Panc1 (cell line): ENCODE results near the gene PPM1K.

Source experiments
- POLR2AphosphoS5 ChIP-seq: IDR thresholded peaks from 2 replicates; pipeline ENCODE4 v1.6.1; 2012; ENCODE audit warnings: mild to moderate bottlenecking, low read depth, low read length, moderate library complexity
- SIN3A ChIP-seq: IDR thresholded peaks from 2 replicates; pipeline ENCODE4 v1.6.1; 2012; ENCODE audit warnings: low read depth, mild to moderate bottlenecking, low read length, moderate library complexity, borderline replicate concordance; ENCODE audit not compliant: insufficient read depth
- TCF7L2 ChIP-seq: IDR thresholded peaks from 2 replicates; pipeline ENCODE4 v1.6.1; 2011; ENCODE audit warnings: mild to moderate bottlenecking, low read depth, low read length, inconsistent platforms
- TF ChIP-seq, protein P1 (sequence below): fragments of 450-650 bp; IDR thresholded peaks from 2 replicates; pipeline ENCODE4 v1.5.1; 2017; ENCODE audit warnings: mild to moderate bottlenecking
- TF ChIP-seq, protein P2 (sequence below), 2 experiments: IDR thresholded peaks; 2 replicates each; pipeline ENCODE4 v1.6.1; 2011 to 2012; ENCODE audit warnings: low read depth in 2 of 2, control low read depth in 1 of 2, low read length in 1 of 2, mild to moderate bottlenecking in 1 of 2, moderate library complexity in 1 of 2; ENCODE audit not compliant: insufficient read depth in 1 of 2

DNA sequence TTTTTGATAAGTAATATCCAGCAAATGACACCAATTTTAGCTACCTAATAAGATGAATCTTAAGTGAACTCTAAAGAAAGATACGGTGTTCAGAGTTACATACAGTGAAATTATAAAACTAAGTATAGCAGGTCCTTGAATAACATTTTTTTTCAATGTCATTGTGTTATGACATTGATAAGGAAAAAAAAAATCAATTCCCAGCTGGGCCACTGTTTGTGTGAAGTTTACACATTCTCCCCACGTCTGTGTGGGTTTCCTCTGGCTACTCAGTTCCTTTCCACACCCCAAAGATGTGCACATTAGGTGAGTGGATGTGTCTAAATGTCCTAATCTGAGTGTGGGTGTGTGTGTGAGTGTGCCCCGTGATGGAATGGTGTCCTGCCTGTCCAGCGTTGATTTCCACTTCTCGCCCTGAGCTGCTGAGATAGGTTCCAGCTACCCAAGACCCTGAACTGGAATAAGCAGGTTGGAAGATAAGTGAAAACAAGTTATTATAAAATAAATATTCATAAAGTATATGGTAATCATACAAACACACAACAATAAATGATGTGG lies 31.2 kb upstream of the PPM1K start:
- TF ChIP-seq, protein P1, sequence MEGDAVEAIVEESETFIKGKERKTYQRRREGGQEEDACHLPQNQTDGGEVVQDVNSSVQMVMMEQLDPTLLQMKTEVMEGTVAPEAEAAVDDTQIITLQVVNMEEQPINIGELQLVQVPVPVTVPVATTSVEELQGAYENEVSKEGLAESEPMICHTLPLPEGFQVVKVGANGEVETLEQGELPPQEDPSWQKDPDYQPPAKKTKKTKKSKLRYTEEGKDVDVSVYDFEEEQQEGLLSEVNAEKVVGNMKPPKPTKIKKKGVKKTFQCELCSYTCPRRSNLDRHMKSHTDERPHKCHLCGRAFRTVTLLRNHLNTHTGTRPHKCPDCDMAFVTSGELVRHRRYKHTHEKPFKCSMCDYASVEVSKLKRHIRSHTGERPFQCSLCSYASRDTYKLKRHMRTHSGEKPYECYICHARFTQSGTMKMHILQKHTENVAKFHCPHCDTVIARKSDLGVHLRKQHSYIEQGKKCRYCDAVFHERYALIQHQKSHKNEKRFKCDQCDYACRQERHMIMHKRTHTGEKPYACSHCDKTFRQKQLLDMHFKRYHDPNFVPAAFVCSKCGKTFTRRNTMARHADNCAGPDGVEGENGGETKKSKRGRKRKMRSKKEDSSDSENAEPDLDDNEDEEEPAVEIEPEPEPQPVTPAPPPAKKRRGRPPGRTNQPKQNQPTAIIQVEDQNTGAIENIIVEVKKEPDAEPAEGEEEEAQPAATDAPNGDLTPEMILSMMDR: no peak
- TF ChIP-seq POLR2AphosphoS5 (no peak), TCF7L2 (no peak), SIN3A (no peak)
- TF ChIP-seq, protein P2, sequence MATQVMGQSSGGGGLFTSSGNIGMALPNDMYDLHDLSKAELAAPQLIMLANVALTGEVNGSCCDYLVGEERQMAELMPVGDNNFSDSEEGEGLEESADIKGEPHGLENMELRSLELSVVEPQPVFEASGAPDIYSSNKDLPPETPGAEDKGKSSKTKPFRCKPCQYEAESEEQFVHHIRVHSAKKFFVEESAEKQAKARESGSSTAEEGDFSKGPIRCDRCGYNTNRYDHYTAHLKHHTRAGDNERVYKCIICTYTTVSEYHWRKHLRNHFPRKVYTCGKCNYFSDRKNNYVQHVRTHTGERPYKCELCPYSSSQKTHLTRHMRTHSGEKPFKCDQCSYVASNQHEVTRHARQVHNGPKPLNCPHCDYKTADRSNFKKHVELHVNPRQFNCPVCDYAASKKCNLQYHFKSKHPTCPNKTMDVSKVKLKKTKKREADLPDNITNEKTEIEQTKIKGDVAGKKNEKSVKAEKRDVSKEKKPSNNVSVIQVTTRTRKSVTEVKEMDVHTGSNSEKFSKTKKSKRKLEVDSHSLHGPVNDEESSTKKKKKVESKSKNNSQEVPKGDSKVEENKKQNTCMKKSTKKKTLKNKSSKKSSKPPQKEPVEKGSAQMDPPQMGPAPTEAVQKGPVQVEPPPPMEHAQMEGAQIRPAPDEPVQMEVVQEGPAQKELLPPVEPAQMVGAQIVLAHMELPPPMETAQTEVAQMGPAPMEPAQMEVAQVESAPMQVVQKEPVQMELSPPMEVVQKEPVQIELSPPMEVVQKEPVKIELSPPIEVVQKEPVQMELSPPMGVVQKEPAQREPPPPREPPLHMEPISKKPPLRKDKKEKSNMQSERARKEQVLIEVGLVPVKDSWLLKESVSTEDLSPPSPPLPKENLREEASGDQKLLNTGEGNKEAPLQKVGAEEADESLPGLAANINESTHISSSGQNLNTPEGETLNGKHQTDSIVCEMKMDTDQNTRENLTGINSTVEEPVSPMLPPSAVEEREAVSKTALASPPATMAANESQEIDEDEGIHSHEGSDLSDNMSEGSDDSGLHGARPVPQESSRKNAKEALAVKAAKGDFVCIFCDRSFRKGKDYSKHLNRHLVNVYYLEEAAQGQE (IDR thresholded peaks at IDR 0.05; ENCODE audit: insufficient read depth in 1 of 2, low read depth in 2 of 2, low read length in 1 of 2): no peak
